Measurements from ENCODE around the gene MAPKAPK2. TPM values are rescaled to one million over a fixed set of nuclear protein-coding genes. Genes with fewer than 3 reads are reported as not detected.

The MAPKAPK2 gene
- polyA plus RNA-seq, 1 donor from 2014 or later: 9.0 TPM

- Histone ChIP-seq H4K20me1 (ENCODE audit: insufficient read depth) (no peaks in the 10 kb centered on the region), H3K36me3 (ENCODE audit: insufficient read depth, low read length) (no peaks in the 10 kb centered on the region), H3K27ac (ENCODE audit: low read length) (no peak overlapping the region), H3K79me2 (replicated peaks; ENCODE audit: insufficient read depth, low read length) (no peaks in the 10 kb centered on the region), H3K4me2 (ENCODE audit: low read length) (no peak overlapping the region), H3K9me2 (ENCODE audit: insufficient read depth, low read length) (no peaks in the 10 kb centered on the region), H3K9ac (ENCODE audit: low read length) (no peak overlapping the region), H3F3A (ENCODE audit: insufficient read depth, low read length, poor library complexity, severe bottlenecking) (no peaks in the 10 kb centered on the region), H3K27me3 (ENCODE audit: insufficient read depth, low read depth, low read length) (no peaks in the 10 kb centered on the region), H3K9me3 (ENCODE audit: low read length) (no peaks in the 10 kb centered on the region), H3K4me3 (ENCODE audit: low read length) (no peak overlapping the region), H2AFZ (ENCODE audit: low read depth, low read length) (no peak overlapping the region)
- TF ChIP-seq MXI1 (conservative IDR thresholded peaks at IDR 0.05; ENCODE audit: poor library complexity, severe bottlenecking) (no peak), EP300 (conservative IDR thresholded peaks at IDR 0.05; ENCODE audit: poor library complexity, severe bottlenecking) (no peak), RAD21 (conservative IDR thresholded peaks at IDR 0.05) (no peak), EZH2 (IDR thresholded peaks at IDR 0.05; ENCODE audit: borderline replicate concordance, insufficient read depth, low read length, poor library complexity, severe bottlenecking) (no peak), REST (IDR thresholded peaks at IDR 0.05; ENCODE audit: borderline replicate concordance) (no peak), POLR2AphosphoS5 (IDR thresholded peaks at IDR 0.05) (no peak), SMC3 (conservative IDR thresholded peaks at IDR 0.05; ENCODE audit: poor library complexity) (no peak), TAF1 (IDR thresholded peaks at IDR 0.05; ENCODE audit: low read depth) (no peak), CTCF (IDR thresholded peaks at IDR 0.05; ENCODE audit: poor library complexity, severe bottlenecking) (no peak)
Observed at GRCh38 chr1:206752481-206752880, 67.8 kb downstream of the MAPKAPK2 start.

GRCh38 chr1:206753141-206753540 lies 68.4 kb downstream of the MAPKAPK2 start:
- no peaks in the 10 kb centered on the region for H3K9me2 ChIP-seq (ENCODE audit: insufficient read depth, low read length)
- H2AFZ ChIP-seq (ENCODE audit: low read depth, low read length): no peak overlapping the region
- TF ChIP-seq TAF1 (IDR thresholded peaks at IDR 0.05; ENCODE audit: low read depth) (no peak), SMC3 (conservative IDR thresholded peaks at IDR 0.05; ENCODE audit: poor library complexity) (no peak), MXI1 (conservative IDR thresholded peaks at IDR 0.05; ENCODE audit: poor library complexity, severe bottlenecking) (no peak), CTCF (IDR thresholded peaks at IDR 0.05; ENCODE audit: poor library complexity, severe bottlenecking) (no peak), RAD21 (conservative IDR thresholded peaks at IDR 0.05) (no peak), EZH2 (IDR thresholded peaks at IDR 0.05; ENCODE audit: borderline replicate concordance, insufficient read depth, low read length, poor library complexity, severe bottlenecking) (no peak), POLR2AphosphoS5 (IDR thresholded peaks at IDR 0.05) (no peak), EP300 (conservative IDR thresholded peaks at IDR 0.05; ENCODE audit: poor library complexity, severe bottlenecking) (no peak), REST (IDR thresholded peaks at IDR 0.05; ENCODE audit: borderline replicate concordance) (no peak)
- no peaks in the 10 kb centered on the region for H3K36me3 ChIP-seq (ENCODE audit: insufficient read depth, low read length)
- no peak overlapping the region for H3K9ac ChIP-seq (ENCODE audit: low read length)
- no peaks in the 10 kb centered on the region for H3F3A ChIP-seq (ENCODE audit: insufficient read depth, low read length, poor library complexity, severe bottlenecking)
- no peaks in the 10 kb centered on the region for H3K79me2 ChIP-seq (replicated peaks; ENCODE audit: insufficient read depth, low read length)
- no peak overlapping the region for H3K27ac ChIP-seq (ENCODE audit: low read length)
- H4K20me1 ChIP-seq (ENCODE audit: insufficient read depth): no peaks in the 10 kb centered on the region
- H3K4me2 ChIP-seq (ENCODE audit: low read length): no peak overlapping the region
- H3K27me3 ChIP-seq (ENCODE audit: insufficient read depth, low read depth, low read length): no peaks in the 10 kb centered on the region
- no peaks in the 10 kb centered on the region for H3K9me3 ChIP-seq (ENCODE audit: low read length)
- H3K4me3 ChIP-seq (ENCODE audit: low read length): no peak overlapping the region
